ENCODE data around the gene MYO3B.

MYO3B gene

GRCh38 chr2:170221317-170222288 is 43.7 kb downstream of the MYO3B start:
- H3K4me3 ChIP-seq (ENCODE audit: low read depth, low read length), result no peak overlapping the region
- no peak for TF ChIP-seq CTCF (conservative IDR thresholded peaks at IDR 0.05; ENCODE audit: low read depth, low read length)

GRCh38 chr2:170222298-170222697 is 44.4 kb downstream of the MYO3B start:
- peak; percentile 83 for DNase-seq (ENCODE audit: low read depth)
- peak; percentile 41 for TF ChIP-seq CTCF (conservative IDR thresholded peaks at IDR 0.05; ENCODE audit: low read depth, low read length)
- H3K4me3 ChIP-seq (ENCODE audit: low read depth, low read length), result no peak overlapping the region

More at GRCh38 chr2:170221317-170222288, 43.7 kb downstream of the MYO3B start:
- DNase-seq (ENCODE audit: low read depth), result peak; percentile 74

GRCh38 chr2:170222842-170223241 is 44.9 kb downstream of the MYO3B start:
- no peak overlapping the region for H3K4me3 ChIP-seq (ENCODE audit: low read depth, low read length)
- no peak for DNase-seq (ENCODE audit: low read depth)
- no peak for TF ChIP-seq CTCF (conservative IDR thresholded peaks at IDR 0.05; ENCODE audit: low read depth, low read length)

GRCh38 chr2:170224692-170225294 is 46.8 kb downstream of the MYO3B start:
- DNase-seq (ENCODE audit: low read depth), result no peak
- H3K4me3 ChIP-seq (ENCODE audit: low read depth, low read length), result no peak overlapping the region
- no peak for TF ChIP-seq CTCF (conservative IDR thresholded peaks at IDR 0.05; ENCODE audit: low read depth, low read length)

- DNase-seq (ENCODE audit: low read depth), result no peak
- no peak for TF ChIP-seq CTCF (conservative IDR thresholded peaks at IDR 0.05; ENCODE audit: low read depth, low read length)
- no peak overlapping the region for H3K4me3 ChIP-seq (ENCODE audit: low read depth, low read length)
Measured at GRCh38 chr2:170226216-170226615, 48.3 kb downstream of the MYO3B start.

- no peak for DNase-seq (ENCODE audit: low read depth)
- H3K4me3 ChIP-seq (ENCODE audit: low read depth, low read length), result no peak overlapping the region
- no peak for TF ChIP-seq CTCF (conservative IDR thresholded peaks at IDR 0.05; ENCODE audit: low read depth, low read length)
Measured at GRCh38 chr2:170227507-170227947, 49.6 kb downstream of the MYO3B start.
